ENCODE measurements around the gene SLIT1.

- TF ChIP-seq EZH2 (IDR thresholded peaks at IDR 0.05), result no peak
- TF ChIP-seq POLR2AphosphoS5 (IDR thresholded peaks at IDR 0.05; ENCODE audit: borderline replicate concordance, low read depth, low read length), result no peak
Observed at GRCh38 chr10:97049670-97050069, 136.1 kb downstream of the SLIT1 start.

All from SK-N-MC (cell line).